PC-3 (cell line): Measurements from ENCODE around the gene ARVCF. TPM values are rescaled to one million over a fixed set of nuclear protein-coding genes. Genes with fewer than 3 reads are reported as not detected.

Experiments used
- ATAC-seq: fragments of 200-7000 bp; cut with Tn5 transposase; 2 replicates; pipeline ENCODE4 v1.9.1; 2020; ENCODE audit warnings: mild to moderate bottlenecking, moderate library complexity
- BruUV-seq: library from RNA; stranded (reverse); fragments of 400-500 nt; replicated peaks from 2 replicates; lab custom pipeline; 2021; lab: Mats Ljungman, UMichigan
- CTCF ChIA-PET: fragments of 300-600 bp; sonication (Branson Sonifier 250); formaldehyde crosslinking; loops from one replicate; lab custom pipeline; 2022; ENCODE audit warnings: antibody characterized with exemption; lab: Charles Lee
- POLR2A ChIA-PET: fragments of 300-600 bp; sonication (Branson Sonifier 250); formaldehyde crosslinking; loops from one replicate; lab custom pipeline; 2022; ENCODE audit warnings: antibody characterized with exemption; ENCODE audit not compliant: unreplicated experiment; lab: Charles Lee
- DNase-seq: peaks from one replicate; pipeline ENCODE4 v3.0.0-alpha.2; 2015
- H2AFZ ChIP-seq: fragments of 300-600 bp; sonication (generic); 2 replicates; pipeline ENCODE4 v1.6.0; 2016; ENCODE audit warnings: antibody characterized with exemption, low read length
- H3F3A ChIP-seq: fragments of 300-600 bp; sonication (generic); one replicate; pipeline ENCODE4 v1.6.0; 2017; ENCODE audit warnings: antibody characterized with exemption, low read length, control low read depth, mild to moderate bottlenecking; ENCODE audit not compliant: unreplicated experiment
- H3K27ac ChIP-seq: fragments of 300-600 bp; sonication (generic); 2 replicates; pipeline ENCODE4 v1.5.1; 2016; ENCODE audit warnings: mild to moderate bottlenecking, low read length
- H3K27me3 ChIP-seq: fragments of 300-600 bp; sonication (generic); 2 replicates; pipeline ENCODE4 v1.6.1; 2016; ENCODE audit warnings: low read length, mixed read lengths
- H3K36me3 ChIP-seq: fragments of 300-600 bp; sonication (generic); 2 replicates; pipeline ENCODE4 v1.6.1; 2016; ENCODE audit warnings: low read depth, mixed run types, low read length, mixed read lengths
- H3K4me1 ChIP-seq: fragments of 300-600 bp; sonication (generic); 2 replicates; pipeline ENCODE4 v1.5.1; 2016; ENCODE audit warnings: low read length; ENCODE audit not compliant: insufficient read depth
- H3K4me2 ChIP-seq: fragments of 300-600 bp; sonication (generic); 2 replicates; pipeline ENCODE4 v1.6.0; 2016; ENCODE audit warnings: low read length
- H3K4me3 ChIP-seq: fragments of 300-600 bp; sonication (generic); 2 replicates; pipeline ENCODE4 v1.5.1; 2016; ENCODE audit warnings: mild to moderate bottlenecking, low read length, mixed read lengths
- H3K79me2 ChIP-seq: fragments of 300-600 bp; sonication (generic); 2 replicates; pipeline ENCODE4 v1.6.1; 2017; ENCODE audit warnings: low read length, mixed read lengths
- H3K9ac ChIP-seq: fragments of 300-600 bp; sonication (generic); 2 replicates; pipeline ENCODE4 v1.6.0; 2016; ENCODE audit warnings: mild to moderate bottlenecking, low read length
- H3K9me2 ChIP-seq: fragments of 300-600 bp; sonication (generic); replicated peaks from 2 replicates; pipeline ENCODE4 v1.6.1; 2016; ENCODE audit warnings: mixed run types, low read length, mixed read lengths
- H3K9me3 ChIP-seq: fragments of 300-600 bp; sonication (generic); 2 replicates; pipeline ENCODE4 v1.6.1; 2016; ENCODE audit warnings: low read length, mixed read lengths
- H4K20me1 ChIP-seq: fragments of 300-600 bp; sonication (generic); 2 replicates; pipeline ENCODE4 v1.6.1; 2016; ENCODE audit warnings: low read length, mixed read lengths
- CTCF ChIP-seq: fragments of 300-600 bp; sonication (generic); conservative IDR thresholded peaks from 2 replicates; pipeline ENCODE4 v1.5.1; 2017; ENCODE audit warnings: antibody characterized with exemption, low read depth, mild to moderate bottlenecking, low read length
- EZH2 ChIP-seq: fragments of 300-600 bp; sonication (generic); IDR thresholded peaks from one replicate; pipeline ENCODE4 v1.6.1; 2017; ENCODE audit warnings: antibody characterized with exemption, mild to moderate bottlenecking, low read length; ENCODE audit not compliant: unreplicated experiment
- EZH2phosphoT487 ChIP-seq: fragments of 300-600 bp; sonication (generic); IDR thresholded peaks from 2 replicates; pipeline ENCODE4 v1.6.1; 2018; ENCODE audit warnings: mild to moderate bottlenecking, antibody characterized with exemption, low read length, borderline replicate concordance
- intact Hi-C: fragments of 100-400 bp; cut with micrococcal nuclease; formaldehyde crosslinking; loops from 2 replicates; pipeline ENCODE4 v1.9.0; 2023
- total RNA-seq: library from RNA; depleted of rRNA; stranded (reverse); fragments of >200 nt; gene quantifications from 2 replicates; pipeline ENCODE4 v1.2.3, GENCODE V29; 2014

ARVCF gene
- total RNA-seq, 1 experiment from 2014 or later: 20.0 TPM

DNA sequence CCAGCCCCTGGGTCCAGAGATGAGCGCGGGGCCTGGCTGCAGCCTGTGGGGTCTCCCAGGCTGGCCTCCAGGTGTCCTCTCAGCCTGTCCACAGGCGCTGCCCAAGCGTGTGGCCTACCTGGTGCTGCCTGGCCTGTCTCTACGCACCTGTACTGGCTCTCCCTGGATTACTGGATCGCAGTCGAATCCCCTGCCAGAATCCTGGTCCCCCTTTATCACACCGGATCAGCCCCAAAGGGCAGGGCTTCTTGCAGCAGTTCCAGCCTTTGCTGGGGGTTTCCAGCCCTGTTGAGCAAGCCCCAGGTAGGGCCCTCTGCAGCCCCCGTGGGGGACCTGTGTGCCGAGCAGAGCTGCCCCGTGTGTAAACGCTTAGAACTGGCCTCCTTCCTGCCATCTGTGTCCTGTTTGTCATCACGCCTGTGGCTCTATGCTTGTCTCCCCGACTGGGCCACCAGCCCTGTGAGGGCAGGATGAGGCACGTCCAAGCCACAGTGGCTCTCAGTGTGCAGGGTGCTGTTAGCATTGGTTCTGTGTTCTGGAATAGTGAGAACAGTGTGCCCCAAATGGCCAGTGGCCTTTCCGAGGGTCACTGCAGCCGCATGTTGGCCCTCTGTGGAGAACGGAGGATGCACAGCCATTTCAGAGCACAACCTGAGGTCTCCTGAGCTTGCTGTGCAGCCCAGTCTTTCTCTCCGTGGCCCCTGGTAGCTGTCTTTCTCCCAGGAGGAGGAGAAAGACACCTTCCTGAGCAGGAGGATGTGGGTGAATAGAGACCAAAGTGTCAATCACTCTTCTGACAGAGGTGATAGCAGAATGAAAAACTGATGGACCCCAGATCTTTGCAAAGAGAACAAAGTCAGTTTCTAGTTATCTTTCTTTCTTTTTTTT, 61.1 kb downstream of the ARVCF start:
- H3K4me2 ChIP-seq: no peak overlapping the region
- H3K27ac ChIP-seq: no peak overlapping the region
- no peak overlapping the region for H3K9ac ChIP-seq
- H3K9me3 ChIP-seq: no peaks in the 10 kb centered on the region
- H3K4me3 ChIP-seq: no peak overlapping the region
- POLR2A ChIA-PET: no interaction called here
- CTCF ChIA-PET: no interaction called here
- H3K36me3 ChIP-seq: no peaks in the 10 kb centered on the region
- H3K4me1 ChIP-seq: no peaks in the 10 kb centered on the region
- no peaks in the 10 kb centered on the region for H3K9me2 ChIP-seq
- H2AFZ ChIP-seq: no peak overlapping the region
- no peaks in the 10 kb centered on the region for H3K79me2 ChIP-seq
- ATAC-seq (no peak), DNase-seq (no peak)
- intact Hi-C loops: no loop called here
- no peaks in the 10 kb centered on the region for H4K20me1 ChIP-seq
- no peak for TF ChIP-seq EZH2
- no peak for TF ChIP-seq CTCF
- TF ChIP-seq EZH2phosphoT487: no peak
- no peaks in the 10 kb centered on the region for H3F3A ChIP-seq
- no TSS peak for BruUV-seq
- H3K27me3 ChIP-seq: no peaks in the 10 kb centered on the region

GRCh38 chr22:19951346-19951745, 65.3 kb downstream of the ARVCF start:
- H3K9ac ChIP-seq: no peak overlapping the region
- H3K79me2 ChIP-seq: no peaks in the 10 kb centered on the region
- H3K4me2 ChIP-seq: no peak overlapping the region
- H3K4me1 ChIP-seq: peaks cover 10% of the 10 kb centered on the region
- no TSS peak for BruUV-seq
- TF ChIP-seq EZH2phosphoT487 (no peak), CTCF (no peak), EZH2 (no peak)
- POLR2A ChIA-PET: no interaction called here
- H4K20me1 ChIP-seq: no peaks in the 10 kb centered on the region
- H3K27me3 ChIP-seq: no peaks in the 10 kb centered on the region
- no peak overlapping the region for H3K27ac ChIP-seq
- ATAC-seq (no peak), DNase-seq (no peak)
- H2AFZ ChIP-seq: no peak overlapping the region
- H3F3A ChIP-seq: no peaks in the 10 kb centered on the region
- no peaks in the 10 kb centered on the region for H3K9me2 ChIP-seq
- H3K9me3 ChIP-seq: no peaks in the 10 kb centered on the region
- intact Hi-C loops: no loop called here
- no peaks in the 10 kb centered on the region for H3K36me3 ChIP-seq
- CTCF ChIA-PET: no interaction called here
- no peak overlapping the region for H3K4me3 ChIP-seq
